Activated CD4-positive, CD25-positive, alpha-beta regulatory T cell (primary cell): Measurements from ENCODE around the gene GDE1.
"Not testable (repeated sequence)": the region's sequence is repeated elsewhere in the genome, so short reads cannot be mapped to it uniquely, and the experiment has no call there.

Experiments
- DNase-seq, 4 experiments: peaks; one replicate each; lab custom pipeline; 2025; lab: John Stamatoyannopoulos, UW

GDE1 gene, protein sequence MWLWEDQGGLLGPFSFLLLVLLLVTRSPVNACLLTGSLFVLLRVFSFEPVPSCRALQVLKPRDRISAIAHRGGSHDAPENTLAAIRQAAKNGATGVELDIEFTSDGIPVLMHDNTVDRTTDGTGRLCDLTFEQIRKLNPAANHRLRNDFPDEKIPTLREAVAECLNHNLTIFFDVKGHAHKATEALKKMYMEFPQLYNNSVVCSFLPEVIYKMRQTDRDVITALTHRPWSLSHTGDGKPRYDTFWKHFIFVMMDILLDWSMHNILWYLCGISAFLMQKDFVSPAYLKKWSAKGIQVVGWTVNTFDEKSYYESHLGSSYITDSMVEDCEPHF

DNA sequence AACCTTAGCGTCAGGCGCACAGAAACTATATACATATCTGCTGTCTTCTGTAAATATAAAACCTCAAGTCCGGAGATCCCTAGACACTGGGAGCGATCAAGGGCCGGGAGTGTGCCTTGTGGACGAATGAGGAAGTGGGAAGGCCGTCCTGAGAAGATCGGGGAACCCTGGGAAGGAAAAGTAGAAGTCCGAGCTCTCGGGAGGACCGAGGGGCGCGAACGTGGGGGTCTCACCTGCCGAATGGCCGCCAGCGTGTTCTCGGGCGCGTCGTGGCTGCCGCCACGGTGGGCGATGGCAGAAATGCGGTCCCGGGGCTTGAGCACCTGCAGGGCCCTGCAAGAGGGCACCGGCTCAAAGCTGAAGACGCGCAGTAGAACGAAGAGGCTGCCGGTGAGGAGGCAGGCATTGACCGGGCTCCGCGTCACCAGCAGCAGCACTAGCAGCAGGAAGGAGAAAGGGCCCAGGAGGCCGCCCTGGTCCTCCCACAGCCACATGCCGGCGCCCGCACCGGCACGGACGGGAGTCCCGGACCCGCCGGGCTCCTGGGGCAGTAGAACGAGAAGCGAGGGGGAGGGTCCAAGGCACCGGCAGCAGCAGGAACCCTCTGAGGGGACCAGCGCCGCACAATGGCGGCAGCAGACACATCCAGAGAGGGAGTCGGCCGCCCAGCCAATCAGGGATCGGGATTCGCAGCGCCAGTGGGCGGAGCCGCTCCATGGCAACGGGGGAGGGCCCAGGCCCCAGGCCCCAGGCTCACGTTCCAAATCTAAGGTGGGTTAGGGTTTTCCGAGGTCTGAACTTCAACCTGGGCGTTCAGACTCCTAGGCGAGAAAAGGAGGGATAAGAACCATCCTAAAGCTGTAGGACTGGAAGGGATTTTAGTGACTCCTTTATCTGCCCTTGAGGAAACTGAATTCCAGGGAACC is at the start of gene GDE1:
GDE1 (minus strand) TSS at position 628 of the 926 bp plus-strand sequence; CDS start at position 494, 134 bp downstream.
- peak; percentile 85 to 93 (median 87) for DNase-seq

DNA sequence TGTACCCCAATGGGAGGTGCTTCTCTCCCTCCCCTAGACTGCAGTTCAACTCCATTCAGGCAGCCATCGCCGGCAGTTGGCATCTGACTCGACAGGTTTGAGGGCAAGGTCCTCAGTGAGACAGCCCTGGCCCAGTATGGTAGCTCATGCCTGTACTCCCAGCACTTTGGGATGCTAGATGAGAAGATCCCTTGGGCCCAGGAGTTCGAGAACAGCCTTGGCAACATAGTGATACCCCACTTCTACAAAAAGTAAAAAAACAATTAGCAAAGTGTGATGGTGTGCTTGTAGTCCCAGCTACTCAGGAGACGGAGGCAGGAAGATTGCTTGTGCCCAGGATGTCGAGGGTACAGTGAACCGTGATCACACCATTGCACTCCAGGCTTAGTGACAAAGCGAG is 45.7 kb upstream of the GDE1 start:
- no peak for DNase-seq

DNA sequence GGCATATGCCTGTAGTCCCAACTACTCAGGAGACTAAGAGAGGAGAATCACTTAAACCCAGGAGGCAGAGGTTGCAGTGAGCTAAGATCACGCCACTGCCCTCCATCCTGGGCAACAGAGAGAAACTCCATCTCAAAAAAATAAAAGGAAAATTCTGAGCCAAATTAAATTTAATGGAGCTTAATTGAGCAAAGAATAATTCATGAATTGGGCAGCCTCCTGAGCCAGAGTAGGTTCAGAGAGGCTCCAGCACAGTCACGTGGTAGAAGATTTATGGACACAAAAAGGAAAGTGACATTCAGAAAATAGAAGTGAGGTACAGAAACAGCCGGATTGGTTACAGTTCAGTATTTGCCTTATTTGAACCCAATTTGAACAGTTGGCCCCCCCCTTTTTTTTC is 44.5 kb upstream of the GDE1 start:
- DNase-seq: no peak

DNA sequence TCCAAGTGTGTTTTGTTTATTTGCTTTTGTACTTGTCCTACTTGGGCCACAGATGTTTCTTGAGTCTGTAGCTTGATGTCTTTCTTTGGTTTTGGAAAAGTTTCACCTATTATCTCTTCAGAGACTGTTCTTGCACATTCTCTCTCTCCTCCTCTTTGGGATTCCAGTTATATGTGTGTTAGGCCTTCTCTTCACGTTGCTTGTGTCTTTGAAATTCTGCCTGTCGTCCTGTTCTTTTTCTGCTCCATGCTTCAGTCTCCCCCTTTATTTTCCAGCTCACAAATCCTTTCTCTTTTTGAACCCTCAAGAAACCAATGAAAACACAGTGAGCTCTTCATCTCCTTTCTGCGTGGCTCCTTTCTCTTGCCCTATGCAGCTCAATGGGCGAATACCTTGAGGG is 41.5 kb upstream of the GDE1 start:
- no peak for DNase-seq

DNA sequence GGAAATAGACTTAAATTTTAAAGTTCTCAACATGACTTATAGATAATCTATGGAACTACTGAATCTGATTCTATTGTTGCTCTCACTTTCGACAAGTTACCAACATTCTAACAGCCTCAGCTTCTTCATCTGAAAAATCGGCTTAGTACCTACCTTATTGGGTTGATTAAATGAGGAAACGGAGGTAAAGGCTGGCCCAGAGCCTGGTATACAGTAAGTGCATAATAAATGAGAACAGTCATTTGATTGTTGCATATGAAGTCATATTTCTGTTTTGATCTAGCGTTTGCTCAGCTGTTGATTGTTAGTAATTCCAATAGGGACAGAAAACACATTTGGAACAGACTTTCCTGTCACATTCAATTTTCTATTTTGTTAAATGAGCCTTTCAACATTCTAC is 38.2 kb upstream of the GDE1 start:
- no peak for DNase-seq

DNA sequence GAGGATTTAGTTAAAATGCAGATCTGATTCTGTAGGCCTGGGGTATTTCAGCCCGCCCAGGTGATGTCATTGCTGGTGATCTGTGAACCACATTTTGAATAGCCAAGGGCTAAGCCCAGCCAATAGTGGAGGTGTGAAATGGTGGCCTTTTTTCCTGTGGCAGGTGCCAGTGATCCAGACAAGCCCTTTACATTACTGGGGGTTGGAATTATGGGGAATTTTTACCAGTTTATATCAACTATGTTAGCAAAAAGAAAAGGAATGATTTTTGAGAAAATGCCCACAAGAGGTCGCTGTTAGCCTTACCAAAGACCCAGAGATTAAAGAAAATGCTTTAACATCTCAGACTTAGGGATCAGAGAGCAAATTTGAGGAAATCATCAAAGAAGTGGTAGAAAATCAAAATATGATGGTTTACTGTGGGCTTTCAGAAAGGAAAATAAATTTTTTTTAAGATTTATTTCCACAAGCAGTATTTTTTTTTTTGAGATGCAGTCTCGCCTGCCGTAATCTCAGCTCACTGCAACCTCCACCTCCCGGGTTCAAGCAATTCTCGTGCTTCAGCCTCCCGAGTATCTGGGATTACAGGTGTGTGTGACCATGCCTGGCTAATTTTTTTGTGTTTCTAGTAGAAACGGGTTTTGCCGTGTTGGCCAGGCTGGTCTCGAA is 37.5 kb upstream of the GDE1 start:
- DNase-seq: no peak

DNA sequence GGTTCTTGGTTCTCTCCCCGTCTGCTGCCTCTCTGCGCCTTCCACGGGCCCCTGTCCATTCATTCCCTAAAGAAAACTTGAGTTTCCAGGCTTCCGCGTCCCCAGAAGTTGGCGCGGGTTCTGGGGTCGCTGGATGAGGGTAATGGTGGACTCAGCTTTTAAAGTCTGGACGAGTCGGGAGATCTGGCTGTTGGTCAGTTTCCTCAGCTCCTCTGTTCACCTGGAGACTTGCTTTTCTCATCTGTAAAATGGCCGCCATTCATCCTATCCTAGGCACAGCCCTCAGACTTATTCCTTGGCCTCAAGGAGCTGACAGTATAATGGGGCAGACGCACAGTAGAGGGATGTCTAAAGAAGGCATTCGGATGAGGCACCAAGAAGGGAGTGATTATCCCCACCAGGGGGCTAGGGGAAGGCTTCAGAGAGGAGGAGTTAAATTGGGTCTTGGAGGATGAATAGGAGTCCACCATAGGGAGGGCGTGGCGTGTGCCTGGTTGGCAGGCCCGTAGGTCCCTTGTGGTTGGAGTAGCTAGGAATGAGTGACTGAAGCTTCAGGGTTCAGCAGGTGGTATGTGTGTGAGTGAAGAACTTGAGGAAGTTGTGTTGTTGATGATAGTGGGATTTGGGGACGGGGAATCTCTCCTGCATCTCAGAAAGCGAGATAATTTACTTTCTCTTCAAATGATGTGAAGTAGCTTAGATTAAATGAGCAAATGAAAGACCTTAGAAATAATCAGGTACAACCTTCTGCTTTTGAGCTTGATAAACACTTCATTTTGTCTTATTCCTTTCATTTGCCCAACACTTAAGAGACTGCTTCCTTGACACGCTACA is 34.3 kb upstream of the GDE1 start:
- DNase-seq: no peak

DNA sequence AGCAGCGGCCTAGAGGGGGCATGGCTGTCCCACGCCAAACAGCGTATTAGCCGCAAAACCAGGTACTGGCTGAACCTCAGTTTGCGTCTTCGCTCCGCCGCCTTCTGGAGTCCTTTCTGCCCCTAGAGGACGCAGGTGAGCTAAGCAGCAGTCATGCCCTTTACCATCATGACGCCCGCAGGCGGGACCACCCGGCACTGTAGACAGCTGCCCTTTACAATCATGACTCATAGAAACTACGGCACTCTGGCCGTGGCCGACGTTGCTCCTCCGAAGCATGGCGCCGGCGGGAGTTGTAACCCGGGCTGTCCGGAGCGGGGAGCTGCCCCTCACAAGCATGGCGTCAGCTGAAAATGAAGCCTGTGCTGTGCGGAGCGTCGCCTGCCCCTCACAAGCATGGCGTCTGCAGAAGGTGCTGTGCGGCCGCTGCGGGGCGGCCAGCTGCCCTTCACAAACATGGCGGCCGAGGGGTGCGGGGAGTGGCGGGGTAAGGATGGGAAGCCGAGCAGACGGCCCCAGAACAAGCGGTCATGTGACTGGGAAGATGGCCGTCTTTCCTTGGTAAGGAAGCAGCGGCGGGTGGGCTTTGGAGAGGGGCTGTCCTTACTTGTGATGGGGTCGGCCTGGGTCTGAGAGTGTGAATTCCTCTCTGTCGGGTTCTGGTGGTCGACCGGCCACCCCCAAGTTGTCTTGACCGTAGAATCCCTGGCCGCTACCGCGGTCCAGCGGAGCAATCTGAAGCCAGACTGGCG is 33.5 kb upstream of the GDE1 start, which contains the start of gene VPS35L:
VPS35L (plus strand) TSS at position 518 of the 752 bp plus-strand sequence; CDS start at position 545, 27 bp downstream.
- peak; percentile 87 to 93 (median 92) for DNase-seq

DNA sequence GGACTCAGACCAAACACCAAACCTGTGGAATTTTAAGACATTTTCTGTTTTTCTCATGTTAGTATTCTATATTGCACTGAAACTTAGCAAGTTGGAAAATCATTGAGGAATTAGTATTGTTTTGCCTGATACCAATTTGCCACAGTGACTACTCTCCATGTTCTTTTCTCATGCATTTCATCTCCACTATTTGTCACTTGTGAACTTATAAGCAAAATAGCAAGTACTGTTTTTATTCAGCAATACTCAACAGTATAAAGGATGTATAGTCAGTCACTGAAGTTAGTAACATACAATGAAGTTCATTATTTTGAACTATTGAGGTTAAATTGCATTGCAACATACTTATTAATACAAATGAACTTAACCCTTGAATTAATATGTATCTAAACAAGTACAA is 27.8 kb upstream of the GDE1 start:
- DNase-seq: no peak

DNA sequence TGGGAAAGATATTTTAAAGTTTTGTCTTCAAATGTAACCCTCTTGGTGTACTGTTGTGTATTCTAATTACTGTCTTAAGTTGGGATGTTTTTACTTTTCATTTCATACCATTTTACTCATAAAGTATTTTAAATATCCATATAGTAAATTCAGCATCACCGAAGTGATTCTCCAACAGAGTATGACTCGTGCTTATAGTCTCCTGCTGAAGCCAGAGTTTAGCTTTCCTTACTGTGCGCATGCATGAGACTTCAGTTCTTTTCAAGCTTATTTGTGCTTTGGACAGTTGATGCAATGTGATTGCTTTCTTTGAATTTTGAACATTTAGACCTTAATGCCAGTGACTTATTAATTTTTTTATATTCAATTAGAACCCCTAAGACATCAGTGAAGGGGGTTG is 26.2 kb upstream of the GDE1 start:
- DNase-seq: no peak

DNA sequence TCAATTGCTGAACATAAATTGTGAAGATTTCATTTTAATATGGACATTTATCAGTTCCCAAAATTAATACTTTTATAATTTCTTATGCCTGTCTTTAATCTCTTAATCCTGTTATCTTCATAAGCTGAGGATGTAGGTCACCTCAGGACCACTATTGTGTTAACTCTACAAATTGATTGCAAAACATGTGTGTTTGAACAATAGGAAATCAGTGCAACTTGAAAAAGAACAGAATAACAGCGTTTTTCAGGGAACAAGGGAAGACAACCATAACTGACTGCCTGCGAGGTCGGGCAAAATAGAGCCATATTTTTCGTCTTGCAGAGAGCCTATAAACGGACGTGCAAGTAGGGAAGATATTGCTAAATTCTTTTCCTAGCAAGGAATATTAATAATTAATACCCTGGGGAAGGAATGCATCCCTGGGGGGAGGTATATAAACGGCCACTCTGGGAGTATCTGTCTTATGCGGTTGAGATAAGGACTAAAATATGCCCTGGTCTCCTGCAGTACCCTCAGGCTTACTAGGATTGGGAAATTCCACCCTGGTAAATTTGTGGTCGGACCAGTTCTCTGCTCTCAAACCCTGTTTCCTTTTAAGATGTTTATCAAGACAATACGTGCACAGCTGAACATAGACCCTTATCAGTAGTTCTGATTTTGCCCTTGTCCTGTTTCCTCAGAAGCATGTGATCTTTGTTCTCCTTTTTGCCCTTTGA is 21.5 kb upstream of the GDE1 start:
- DNase-seq: not testable (repeated sequence)

DNA sequence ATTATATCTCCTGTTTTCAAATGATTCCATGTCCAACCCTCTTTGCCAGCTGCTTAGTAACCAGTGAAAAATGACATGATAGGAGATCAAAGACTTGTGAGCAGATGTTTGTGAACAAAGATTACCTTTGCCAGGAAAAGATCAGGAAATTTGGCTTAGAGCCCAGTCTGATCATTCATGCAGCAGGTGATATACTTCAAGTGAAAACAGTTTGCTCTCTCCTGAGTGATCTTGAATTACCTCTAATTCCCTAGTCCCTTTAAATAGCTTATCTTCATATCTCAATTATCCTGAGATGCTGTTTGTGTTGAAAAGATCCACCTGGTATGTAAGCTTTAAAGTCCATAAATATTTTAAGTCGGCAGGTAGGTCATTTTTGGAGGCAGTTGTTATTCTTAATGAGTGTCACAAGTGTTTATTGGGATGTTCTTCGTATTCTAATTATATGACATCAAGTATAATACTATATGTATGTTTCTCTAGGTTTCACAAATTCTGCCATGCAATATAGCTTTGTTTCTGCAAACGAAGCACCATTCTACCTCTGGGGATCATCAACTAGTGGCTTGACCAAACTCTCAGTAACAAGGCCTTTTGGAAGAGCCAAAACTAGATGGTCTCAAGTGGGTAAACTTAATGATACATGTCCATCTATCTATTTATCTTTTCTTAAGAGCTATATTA is 20.4 kb upstream of the GDE1 start:
- DNase-seq: no peak

DNA sequence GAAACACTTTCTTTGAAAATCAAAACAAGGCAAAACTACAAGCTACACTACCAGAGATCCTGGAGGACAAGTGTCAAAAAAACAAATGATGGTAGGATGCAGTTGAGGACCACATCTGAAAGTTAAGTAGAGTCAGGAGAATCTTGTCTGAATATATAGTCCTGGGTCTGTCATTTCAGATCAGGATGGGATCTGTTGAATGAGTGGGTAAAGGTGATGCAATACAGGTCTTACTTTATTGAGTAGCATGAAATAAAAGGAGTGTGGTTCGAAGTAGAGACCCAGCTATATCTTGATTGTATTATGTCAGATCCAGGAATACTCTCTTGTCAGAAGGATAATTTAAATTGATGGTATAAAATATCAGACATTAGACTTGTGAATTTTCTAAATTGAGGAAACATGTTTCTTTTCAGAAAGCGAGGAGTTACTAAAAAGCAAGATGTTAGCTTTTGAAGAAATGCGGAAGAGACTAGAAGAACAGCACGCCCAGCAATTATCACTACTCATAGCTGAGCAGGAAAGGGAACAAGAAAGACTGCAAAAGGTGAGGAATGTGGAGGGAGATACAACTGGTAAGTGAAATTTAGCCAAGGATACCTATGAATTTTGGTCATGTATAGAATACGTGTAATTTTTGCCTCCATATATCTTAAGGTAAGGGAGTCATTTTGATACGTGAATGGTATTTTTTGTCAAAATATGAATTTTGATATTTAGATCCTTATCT is 18.5 kb upstream of the GDE1 start:
- no peak for DNase-seq

DNA sequence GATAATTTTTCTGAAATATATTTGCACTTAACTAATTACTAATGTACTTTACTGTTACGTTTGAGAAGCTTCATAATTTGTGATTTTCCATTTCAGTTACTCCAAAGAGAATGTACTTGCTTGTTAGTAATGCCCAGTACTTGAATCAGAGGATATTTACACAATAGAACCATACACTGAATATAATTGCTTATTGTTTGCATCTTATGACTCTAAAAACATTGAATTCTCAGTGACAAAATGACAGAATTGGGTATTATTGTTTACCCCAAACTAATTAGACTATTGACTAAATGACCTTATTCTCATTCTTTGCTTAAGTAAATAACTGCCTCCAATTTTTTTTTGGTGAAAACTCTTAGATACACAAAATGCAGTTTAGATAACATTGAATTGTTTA is 10.7 kb upstream of the GDE1 start:
- DNase-seq: no peak

DNA sequence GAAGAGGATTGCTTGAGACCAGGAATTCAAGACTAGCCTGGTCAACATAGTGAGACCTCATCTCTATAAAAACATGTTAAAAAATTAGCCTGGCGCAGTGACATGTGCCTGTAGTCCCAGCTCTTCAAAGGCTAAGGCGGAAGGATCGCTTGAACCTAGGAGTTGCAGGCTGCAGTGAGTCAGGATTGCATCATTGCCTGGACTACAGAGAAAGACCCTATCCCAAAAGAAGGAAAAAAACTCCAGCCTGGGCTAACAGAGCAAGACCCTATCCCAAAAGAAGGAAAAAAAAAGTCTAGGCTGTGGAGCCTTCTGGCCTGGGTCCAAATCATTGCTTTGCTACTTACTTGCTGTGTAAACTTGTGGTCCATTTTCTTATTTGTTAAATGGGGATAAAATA is 6.8 kb upstream of the GDE1 start:
- no peak for DNase-seq

DNA sequence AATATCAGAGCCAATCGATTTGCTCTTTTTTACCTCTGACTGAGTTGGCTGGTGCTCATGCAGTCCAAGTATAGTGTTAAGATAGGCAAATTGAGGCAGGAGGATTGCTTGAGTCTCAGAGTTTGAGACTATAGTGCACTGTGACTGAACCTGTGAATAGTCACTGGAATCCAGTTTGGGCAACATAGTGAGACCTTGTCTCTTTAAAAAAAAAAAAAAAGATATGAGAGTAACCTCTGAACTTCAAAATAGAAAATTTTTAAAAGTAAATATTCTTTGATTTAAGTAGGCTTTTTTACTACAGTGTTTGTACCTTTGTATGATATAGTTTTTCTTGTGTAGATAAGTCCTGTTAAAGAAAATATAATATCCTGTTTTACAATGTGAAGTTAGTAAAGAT is 5.3 kb upstream of the GDE1 start:
- no peak for DNase-seq

DNA sequence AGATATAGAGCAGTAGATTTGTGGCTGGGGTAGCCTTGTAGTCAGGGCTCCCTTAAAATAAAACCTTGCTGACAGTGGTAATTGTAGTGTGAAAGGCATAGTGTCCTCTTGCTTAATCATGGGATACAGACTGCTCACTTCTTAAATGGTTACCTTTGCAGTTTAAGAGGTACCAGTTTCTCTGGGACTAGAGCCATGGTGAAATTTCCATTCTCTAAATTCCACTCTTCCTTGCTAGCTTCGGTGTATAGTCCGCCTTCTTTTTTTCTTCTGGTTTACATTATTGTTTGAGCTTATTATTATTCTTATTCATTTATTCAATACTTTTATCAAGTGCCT is 3.5 kb upstream of the GDE1 start:
- no peak for DNase-seq

DNA sequence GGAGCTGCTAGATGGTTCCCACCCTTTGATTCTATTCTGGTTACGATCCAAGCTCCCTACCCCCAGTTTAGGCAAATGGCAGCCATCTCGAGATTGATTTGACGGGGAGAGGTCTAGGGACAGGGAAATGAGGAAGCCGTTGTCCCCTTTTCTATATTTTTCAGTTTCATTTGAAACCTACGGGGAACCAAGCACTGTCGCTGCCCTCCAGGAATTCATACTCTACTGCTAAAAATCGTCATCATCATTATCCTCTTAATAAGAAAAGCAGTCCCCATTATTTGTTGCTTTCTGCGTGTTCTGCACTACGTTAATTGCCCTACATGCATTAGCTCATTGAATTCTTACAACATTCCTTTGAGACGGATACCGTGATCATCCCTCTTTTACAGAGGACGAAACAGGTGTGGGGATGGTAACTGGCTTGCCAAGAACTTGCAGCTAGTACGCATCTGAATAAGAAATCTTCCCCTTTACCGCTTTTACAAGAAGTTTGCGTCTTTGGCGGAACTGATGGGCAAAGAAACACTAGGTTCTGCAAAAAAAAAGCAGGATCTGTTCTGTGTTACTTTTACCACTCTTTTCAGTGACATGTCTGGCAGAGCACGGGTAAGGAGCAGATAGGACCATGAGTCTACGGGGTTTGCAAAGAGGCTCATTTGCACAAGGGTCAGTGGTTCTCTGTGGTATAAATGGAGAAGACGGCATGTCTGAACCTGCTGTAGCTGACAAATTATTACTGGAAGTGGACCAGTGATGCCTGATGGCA is 2.9 kb upstream of the GDE1 start:
- DNase-seq: no peak

DNA sequence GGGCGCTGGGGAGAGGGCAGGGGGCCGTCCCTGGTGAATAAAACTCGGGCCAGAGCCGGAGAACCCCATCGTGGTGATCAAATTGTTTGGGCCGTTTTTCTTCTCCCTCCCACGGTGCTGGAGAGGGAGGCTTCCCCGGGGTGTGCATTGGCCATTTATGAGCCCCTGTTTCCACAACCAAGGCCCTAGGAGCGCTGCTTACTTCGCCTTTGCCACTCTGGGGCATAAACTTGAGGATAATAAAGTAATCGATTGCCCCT is 2.4 kb upstream of the GDE1 start:
- no peak for DNase-seq
